NCI-H524 (cell line): ENCODE results near the gene TNNC2.

Experiments
- DNase-seq, 2 experiments: peaks; one replicate each; lab custom pipeline; 2025; lab: John Stamatoyannopoulos, UW

TNNC2 gene

DNA sequence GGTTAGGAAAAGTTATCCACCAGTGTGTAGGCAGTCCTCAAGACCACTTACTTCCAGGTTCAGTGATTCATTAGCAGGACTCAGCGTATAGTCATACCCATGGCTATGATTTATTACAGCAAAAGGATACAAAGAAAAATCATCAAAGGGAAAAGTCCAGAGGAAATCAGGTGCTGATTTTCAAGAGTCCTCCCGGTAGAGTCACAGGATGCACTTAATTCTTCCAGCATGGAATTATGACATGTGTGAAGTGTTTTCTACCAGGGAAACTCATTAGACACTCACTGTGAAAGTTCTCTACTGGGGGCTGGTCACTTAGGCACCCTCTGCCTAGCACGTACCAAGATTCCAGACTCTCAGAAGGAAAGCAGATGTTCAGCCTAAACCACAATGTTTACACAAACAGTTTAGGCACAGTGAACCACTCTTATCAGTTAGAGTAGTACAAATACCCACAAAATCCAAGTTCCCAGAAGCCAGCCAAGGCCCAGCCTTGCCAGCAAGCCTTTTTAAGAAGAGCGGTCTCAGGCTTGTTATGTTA, 45.7 kb downstream of the TNNC2 start:
- no peak for DNase-seq

DNA sequence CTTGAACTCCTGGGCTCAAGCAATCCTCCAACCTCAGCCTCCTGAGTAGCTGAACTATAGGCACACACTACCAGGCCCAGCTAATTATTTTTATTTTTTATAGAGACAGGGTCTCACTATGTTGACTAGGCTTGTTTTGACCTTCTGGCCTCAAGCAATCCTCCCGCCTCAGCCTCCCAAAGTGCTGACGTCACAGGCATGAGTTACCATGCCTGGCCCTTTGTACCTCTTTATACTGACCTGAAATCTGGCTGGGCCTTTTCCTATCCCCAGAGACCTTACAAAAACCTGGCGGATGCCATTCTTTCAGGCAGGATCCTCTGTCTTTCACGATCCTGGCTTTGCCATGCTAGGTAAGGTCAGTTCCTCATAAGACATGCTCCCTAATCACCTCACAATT, 47.0 kb downstream of the TNNC2 start:
- DNase-seq = no peak

- DNase-seq = no peak
Observed at GRCh38 chr20:45779011-45779915, 47.8 kb downstream of the TNNC2 start.

- no peak for DNase-seq
Observed at GRCh38 chr20:45776931-45777330, 50.2 kb downstream of the TNNC2 start.

GRCh38 chr20:45775411-45775810, 51.7 kb downstream of the TNNC2 start:
- DNase-seq = no peak

DNA sequence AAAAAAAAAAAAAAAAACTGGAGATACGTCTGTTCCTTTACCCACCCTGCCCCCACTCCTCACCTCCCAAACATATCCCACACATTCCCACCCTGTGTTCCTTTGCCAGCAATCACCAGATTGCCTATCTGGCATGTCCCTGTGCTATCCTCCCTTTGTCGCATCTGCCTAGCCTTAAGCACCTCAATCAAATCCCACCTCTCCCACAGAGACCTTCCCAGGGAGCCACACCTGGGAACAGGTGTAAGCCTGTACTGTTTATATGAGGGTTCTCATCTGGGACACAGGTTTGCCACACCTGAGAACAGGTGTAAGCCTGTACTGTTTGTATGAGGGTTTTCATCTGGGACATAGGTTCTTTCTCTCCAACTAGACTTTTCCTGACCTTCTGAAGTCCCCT, 52.2 kb downstream of the TNNC2 start:
- DNase-seq = no peak
